OCI-LY3 (cell line): ENCODE measurements around the gene CTRB2.

Experiments used
- EZH2phosphoT487 ChIP-seq: fragments of 200-600 bp; shearing (Covaris generic); IDR thresholded peaks from 2 replicates; pipeline ENCODE4 v1.6.1; 2018; ENCODE audit warnings: antibody characterized with exemption, mixed run types, low read depth
- TF ChIP-seq, protein P1 (sequence below): fragments of 200-600, 300-600 bp; sonication (generic); IDR thresholded peaks from 2 replicates; pipeline ENCODE4 v1.5.1; 2014; ENCODE audit warnings: antibody characterized with exemption, low read length, low read depth

DNA sequence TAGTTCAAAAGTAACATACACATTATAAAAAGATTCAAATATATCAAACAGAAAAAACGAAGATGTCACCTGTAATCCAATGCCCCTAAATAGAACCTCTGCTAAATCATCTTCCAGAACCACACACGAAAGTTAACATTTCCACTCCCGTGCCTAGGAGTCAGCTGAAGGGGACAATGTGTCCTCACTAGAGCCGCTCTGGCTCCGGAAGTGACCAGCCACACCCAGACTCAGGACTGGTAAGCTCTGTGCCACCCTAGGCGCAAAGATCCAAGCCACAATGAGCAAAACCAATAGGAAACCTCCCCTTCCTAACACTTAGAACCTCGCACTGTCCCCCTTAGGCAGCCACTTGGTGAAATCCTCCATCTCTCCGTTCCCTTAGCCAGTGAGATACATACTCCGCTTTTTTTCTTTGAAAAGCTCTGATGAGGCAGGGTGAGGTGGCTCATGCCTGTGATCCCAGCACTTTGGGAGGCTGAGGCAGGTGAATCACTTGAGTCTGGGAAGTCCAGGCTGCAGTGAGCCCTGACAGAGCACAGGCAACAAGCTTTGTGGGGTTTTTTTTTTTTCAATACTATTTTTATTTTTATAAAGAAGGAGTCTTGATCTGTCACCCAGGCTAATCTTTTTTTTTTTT lies 23.6 kb upstream of the CTRB2 start:
- TF ChIP-seq, protein P1, sequence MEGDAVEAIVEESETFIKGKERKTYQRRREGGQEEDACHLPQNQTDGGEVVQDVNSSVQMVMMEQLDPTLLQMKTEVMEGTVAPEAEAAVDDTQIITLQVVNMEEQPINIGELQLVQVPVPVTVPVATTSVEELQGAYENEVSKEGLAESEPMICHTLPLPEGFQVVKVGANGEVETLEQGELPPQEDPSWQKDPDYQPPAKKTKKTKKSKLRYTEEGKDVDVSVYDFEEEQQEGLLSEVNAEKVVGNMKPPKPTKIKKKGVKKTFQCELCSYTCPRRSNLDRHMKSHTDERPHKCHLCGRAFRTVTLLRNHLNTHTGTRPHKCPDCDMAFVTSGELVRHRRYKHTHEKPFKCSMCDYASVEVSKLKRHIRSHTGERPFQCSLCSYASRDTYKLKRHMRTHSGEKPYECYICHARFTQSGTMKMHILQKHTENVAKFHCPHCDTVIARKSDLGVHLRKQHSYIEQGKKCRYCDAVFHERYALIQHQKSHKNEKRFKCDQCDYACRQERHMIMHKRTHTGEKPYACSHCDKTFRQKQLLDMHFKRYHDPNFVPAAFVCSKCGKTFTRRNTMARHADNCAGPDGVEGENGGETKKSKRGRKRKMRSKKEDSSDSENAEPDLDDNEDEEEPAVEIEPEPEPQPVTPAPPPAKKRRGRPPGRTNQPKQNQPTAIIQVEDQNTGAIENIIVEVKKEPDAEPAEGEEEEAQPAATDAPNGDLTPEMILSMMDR: no peak
- no peak for TF ChIP-seq EZH2phosphoT487
